GM03348 (cell line): ENCODE results near the gene SYCN.
A peak's percentile ranks its signal among the peaks of the same experiment; 100 is the strongest.

ENCODE experiments used
- DNase-seq: peaks from one replicate; pipeline ENCODE4 v3.0.0; 2012; ENCODE audit warnings: low spot score

Gene SYCN

DNA sequence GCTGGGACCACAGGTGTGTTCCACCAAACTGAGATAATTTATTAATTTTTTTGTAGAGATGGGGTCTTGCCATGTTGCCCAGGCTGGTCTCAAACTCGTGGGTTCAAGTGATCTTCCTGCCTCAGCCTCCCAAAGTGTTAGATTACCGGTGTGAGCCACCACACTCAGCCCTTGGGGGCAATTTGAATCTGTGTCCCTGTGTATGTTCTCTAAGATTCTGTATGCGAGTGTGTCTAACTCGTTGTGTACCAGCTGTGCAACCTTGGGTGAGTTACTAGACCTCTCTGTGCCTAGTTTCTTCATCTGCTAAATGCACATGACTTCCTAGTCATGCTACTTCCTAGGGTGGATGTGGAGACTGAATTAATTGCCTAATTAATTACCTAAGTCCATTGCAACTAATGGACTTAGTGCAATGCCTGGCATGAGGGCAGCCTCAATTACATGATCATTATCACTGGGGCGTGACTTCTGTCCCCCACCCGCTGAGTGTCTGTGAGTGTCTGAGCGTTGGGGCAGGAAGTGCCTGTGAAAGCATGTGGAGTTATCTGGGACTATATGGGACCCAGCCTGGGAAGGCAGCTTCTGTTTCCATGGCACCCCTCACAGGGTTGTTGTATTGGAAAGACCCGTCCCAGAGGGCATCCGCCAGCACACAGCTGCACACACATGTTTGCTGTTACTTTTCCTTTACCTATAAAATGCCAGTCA is 9.1 kb downstream of the SYCN start:
- no peak for DNase-seq

- no peak for DNase-seq
These were observed 10.3 kb downstream of the SYCN start for GRCh38 chr19:39193803-39194202.

DNA sequence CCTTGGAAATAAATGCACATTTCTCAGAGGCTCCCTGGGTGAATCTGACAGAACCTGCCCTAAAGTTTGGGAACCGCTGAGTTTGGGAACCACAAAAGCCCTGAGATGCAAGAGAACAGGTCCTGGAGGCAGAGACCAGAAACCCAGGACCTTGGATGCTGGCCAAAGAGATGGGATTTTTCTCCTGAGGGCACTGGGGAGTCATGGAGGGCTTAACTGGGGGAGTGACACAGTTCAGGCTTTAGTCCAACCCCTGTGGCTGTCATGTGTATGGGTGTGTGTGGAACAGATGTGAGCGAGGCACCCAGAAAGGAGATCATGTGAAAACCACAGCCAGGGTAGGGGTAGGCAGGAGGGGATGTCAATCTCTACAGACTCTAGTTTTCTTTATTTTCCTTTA is 11.2 kb downstream of the SYCN start:
- no peak for DNase-seq

GRCh38 chr19:39190768-39191167 is 13.3 kb downstream of the SYCN start:
- DNase-seq, result no peak

DNA sequence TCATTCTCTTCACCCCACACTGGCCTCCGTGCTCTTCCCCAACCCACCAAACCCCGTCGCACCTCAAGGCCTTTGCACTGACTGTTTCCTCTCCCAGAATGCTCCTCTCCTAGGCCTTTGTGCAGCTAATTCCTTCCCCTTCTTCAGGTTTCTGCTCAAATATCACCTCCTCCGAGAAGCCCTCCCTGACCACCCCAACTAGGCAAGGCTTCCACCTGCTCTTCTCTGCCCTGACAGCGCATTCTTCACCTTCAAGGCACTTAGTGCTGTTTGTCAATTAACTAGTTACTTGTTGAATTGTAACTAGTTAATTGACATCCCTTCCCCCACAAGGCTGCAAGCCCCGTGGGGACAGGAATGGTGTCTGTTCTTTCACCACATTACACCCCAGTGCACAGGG is 15.1 kb downstream of the SYCN start:
- no peak for DNase-seq

- DNase-seq, result no peak
These were observed 16.5 kb downstream of the SYCN start for GRCh38 chr19:39187552-39187943.

GRCh38 chr19:39186391-39186790 is 17.7 kb downstream of the SYCN start:
- DNase-seq, result no peak

DNA sequence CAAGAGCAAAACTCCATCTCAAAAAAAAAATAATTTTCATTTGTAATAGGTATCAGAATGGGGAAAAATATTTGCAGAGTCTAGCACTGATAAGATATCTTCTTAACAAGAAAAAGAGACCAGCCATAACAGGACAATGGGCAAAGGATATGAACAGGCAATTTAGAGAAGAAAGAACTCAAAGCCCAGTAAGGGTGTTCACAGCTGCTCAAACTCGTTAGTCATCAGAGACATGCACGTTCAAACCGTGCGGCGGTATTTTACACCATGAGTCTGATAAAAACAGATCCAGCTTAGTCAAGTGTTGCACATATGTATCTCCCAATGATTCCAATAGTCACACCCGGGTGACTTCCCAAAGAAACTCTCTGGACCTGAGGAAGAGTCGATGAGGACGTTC is 21.0 kb downstream of the SYCN start:
- DNase-seq, result peak; percentile 51

GRCh38 chr19:39182174-39182505 is 21.9 kb downstream of the SYCN start:
- no peak for DNase-seq

GRCh38 chr19:39181500-39182173 is 22.4 kb downstream of the SYCN start:
- no peak for DNase-seq

DNA sequence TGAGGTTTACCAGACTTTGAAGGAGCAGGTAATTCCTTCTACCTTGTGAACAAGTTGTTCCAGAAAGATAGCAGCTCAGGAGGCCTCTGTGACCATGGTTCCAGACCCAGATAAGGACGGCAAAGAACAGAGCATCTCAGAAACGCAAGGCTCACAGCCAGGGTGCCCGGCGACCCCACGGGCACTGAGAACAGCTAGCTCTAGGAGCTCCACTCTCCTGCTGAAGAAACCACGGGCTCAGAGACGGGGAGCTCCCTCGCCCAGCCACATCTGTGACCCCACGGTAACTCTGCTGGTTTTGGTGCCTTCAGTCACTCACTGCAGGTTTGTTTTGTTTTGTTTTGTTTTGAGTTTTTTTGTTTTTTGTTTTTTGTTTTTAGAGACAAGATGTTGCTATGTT is 23.3 kb downstream of the SYCN start:
- DNase-seq, result no peak

GRCh38 chr19:39179754-39180153 is 24.3 kb downstream of the SYCN start:
- no peak for DNase-seq

GRCh38 chr19:39178296-39179006 is 25.6 kb downstream of the SYCN start:
- no peak for DNase-seq

- no peak for DNase-seq
These were observed 26.3 kb downstream of the SYCN start for GRCh38 chr19:39177736-39178135.

DNA sequence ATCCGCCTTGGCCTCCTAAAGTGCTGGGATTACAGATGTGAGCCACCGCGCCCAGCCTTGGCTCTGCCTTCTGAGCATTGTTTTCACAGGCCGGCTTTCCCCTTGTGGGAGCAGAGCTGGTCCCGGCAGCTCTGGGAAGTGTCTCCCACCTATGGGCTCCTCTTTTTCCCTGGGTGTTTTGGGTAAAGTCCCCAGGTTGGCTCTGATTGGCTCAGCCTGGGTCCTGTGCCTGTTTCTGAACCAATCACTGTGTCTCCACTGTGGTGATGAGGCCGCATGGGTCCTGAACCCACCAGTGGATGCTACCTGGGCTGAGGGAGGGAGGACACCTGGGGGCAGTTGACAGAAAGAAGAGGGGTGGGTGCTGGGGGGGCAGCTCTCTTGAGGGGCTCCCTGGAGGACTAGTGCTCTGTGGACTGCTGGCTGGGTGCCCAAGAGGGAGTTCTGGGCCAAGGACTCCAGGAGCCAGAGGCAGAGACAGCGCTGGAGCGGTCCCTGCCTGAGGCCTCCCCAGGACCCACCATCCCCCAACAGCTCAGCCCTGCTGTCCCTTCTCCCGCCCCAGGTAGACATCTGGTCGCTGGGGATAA is 26.9 kb downstream of the SYCN start:
- no peak for DNase-seq

DNA sequence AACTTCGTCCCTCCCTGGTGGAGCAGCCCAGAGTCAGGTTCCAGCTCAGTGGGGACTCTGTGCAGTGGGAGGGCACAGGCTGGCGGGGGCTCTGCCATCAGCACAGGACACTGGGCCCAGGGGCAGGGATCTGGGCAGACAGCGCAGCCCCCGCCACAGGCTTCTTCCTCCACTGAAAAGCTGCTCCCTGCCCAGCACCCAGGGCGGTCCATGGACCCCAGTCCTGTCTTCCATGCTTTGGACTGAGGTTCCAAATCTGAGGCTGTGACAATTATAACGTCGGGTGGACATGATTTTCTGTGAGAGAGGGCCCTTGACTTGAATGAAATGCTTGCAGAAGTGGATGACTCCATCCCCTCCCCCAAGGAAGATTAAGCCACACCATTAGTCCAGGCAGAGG is 28.5 kb downstream of the SYCN start:
- no peak for DNase-seq

- DNase-seq, result no peak
These were observed 29.2 kb downstream of the SYCN start for GRCh38 chr19:39174558-39175544.

DNA sequence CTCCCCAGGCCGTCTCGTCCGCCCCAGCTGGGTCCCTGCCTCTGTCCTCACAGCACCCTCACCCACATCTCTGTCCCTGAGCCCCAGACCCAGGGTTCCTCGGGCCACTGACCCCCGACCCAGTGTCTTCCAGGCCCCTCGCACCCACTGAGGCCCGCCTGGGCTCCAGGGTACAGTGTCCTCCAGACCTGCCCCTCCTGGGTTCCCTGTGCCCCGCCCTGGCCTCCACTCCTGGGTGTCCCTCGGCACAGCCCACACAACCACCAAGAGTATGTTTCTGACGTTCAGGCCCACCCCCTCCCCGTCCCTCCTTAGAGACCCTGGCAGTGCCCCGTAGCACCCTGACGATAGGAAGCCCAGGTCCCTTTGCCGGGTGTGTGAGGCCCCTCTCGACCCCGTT is 29.9 kb downstream of the SYCN start:
- DNase-seq, result no peak

DNA sequence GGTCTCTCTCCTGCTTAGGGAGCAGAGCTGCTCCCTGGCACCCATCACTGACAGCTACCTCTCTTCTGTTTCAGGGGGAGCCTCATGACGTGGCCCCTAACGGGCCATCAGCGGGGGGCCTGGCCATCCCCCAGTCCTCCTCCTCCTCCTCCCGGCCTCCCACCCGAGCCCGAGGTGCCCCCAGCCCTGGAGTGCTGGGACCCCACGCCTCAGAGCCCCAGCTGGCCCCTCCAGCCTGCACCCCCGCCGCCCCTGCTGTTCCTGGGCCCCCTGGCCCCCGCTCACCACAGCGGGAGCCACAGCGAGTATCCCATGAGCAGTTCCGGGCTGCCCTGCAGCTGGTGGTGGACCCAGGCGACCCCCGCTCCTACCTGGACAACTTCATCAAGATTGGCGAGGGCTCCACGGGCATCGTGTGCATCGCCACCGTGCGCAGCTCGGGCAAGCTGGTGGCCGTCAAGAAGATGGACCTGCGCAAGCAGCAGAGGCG is 30.5 kb downstream of the SYCN start:
- no peak for DNase-seq

GRCh38 chr19:39172700-39173501 is 31.2 kb downstream of the SYCN start:
- no peak for DNase-seq
